HG02938 (cell line): ENCODE results near the gene KCNIP1.
"Not testable (repeated sequence)": the region's sequence is repeated elsewhere in the genome, so short reads cannot be mapped to it uniquely, and the experiment has no call there.

Source experiments
- ATAC-seq: cut with Tn5 transposase; IDR thresholded peaks from one replicate; pipeline ENCODE4 v1.9.1; 2021; ENCODE audit warnings: mild to moderate bottlenecking, moderate library complexity; ENCODE audit not compliant: unreplicated experiment

The KCNIP1 gene

GRCh38 chr5:170762298-170762697 is 258.5 kb downstream of the KCNIP1 start:
- ATAC-seq, result not testable (repeated sequence)

GRCh38 chr5:170765868-170766267 is 262.0 kb downstream of the KCNIP1 start:
- ATAC-seq, result not testable (repeated sequence)

GRCh38 chr5:170769246-170769645 is 265.4 kb downstream of the KCNIP1 start:
- no peak for ATAC-seq

GRCh38 chr5:170769898-170770416 is 266.1 kb downstream of the KCNIP1 start:
- ATAC-seq, result no peak

GRCh38 chr5:170771496-170771895 is 267.7 kb downstream of the KCNIP1 start:
- ATAC-seq, result no peak

- ATAC-seq, result no peak
Measured at GRCh38 chr5:170773024-170773985, 269.5 kb downstream of the KCNIP1 start.

GRCh38 chr5:170774831-170775230 is 271.0 kb downstream of the KCNIP1 start:
- no peak for ATAC-seq

GRCh38 chr5:170781946-170782345 is 278.1 kb downstream of the KCNIP1 start:
- no peak for ATAC-seq

GRCh38 chr5:170782438-170782837 is 278.6 kb downstream of the KCNIP1 start:
- ATAC-seq, result no peak

GRCh38 chr5:170783498-170784247 is 279.9 kb downstream of the KCNIP1 start, which contains the start of gene GABRP:
Gene GABRP, plus strand, starts transcription at chr5:170783725. Its CDS starts 4,891 bp downstream, at chr5:170788616.
- ATAC-seq, result no peak

- no peak for ATAC-seq
Measured at GRCh38 chr5:170785416-170785815, 281.6 kb downstream of the KCNIP1 start.
